Adrenal gland (tissue), 12 donors: Measurements from ENCODE around the gene MBP. TPM values are rescaled to one million over a fixed set of nuclear protein-coding genes. Genes with fewer than 3 reads are reported as not detected.

Source experiments
- DNase-seq, 7 donors: peaks; one replicate each; pipeline ENCODE4 v3.0.0-alpha.2; 2019 to 2020
- H3K27ac ChIP-seq, 5 donors: fragments of 200-600 bp; sonication (generic) in 4 of 5; 1 replicate in 3 of 5; 2 replicates in 2 of 5; pipeline versions ENCODE4 v1.5.1 to v1.8.0; 2016 to 2020; ENCODE audit warnings: mild to moderate bottlenecking in 1 of 5
- H3K27me3 ChIP-seq: fragments of 200-600 bp; 2 replicates; pipeline ENCODE4 v1.8.0; 2021
- H3K36me3 ChIP-seq, 2 donors: fragments of 200-600 bp; replicated peaks in 1 of 2; 1 replicate in 1 of 2; 2 replicates in 1 of 2; pipeline versions ENCODE4 v1.5.1 to v1.8.0; 2018 to 2022
- H3K4me1 ChIP-seq, 2 donors: fragments of 200-600 bp; replicated peaks in 1 of 2; 1 replicate in 1 of 2; 2 replicates in 1 of 2; pipeline versions ENCODE4 v1.5.1 to v1.8.0; 2018 to 2021
- H3K4me3 ChIP-seq, 4 donors: fragments of 200-600 bp; sonication (generic) in 3 of 4; one replicate each; pipeline ENCODE4 v1.5.1; 2016 to 2018
- H3K9me3 ChIP-seq, 3 donors: fragments of 200-600 bp; sonication (generic) in 1 of 3; replicated peaks in 1 of 3; 1 replicate in 2 of 3; 2 replicates in 1 of 3; pipeline versions ENCODE4 v1.5.1 to v1.8.0; 2016 to 2021
- CTCF ChIP-seq, 6 experiments: fragments of 450-650 bp in 4 of 6; fragments of 200-600 bp in 2 of 6; sonication (generic) in 1 of 6; IDR thresholded peaks; 1 replicate in 5 of 6; 2 replicates in 1 of 6; pipeline versions ENCODE4 v1.5.1 to v1.8.0; 2016 to 2021; ENCODE audit warnings: antibody characterized with exemption in 6 of 6, mild to moderate bottlenecking in 2 of 6, moderate library complexity in 1 of 6
- POLR2A ChIP-seq, 2 donors: fragments of 450-650 bp; IDR thresholded peaks; one replicate each; pipeline ENCODE4 v1.6.1; 2017; ENCODE audit warnings: antibody characterized with exemption in 2 of 2, mild to moderate bottlenecking in 2 of 2, moderate library complexity in 1 of 2
- WGBS, 4 donors: extraction: QIAGEN DNeasy Blood & Tissue Kit in 2 of 4; methylation state at CpG; one replicate each; pipeline versions ENCODE4 v1.1.5 to v1.1.7; 2013 to 2017; 5-methylcytosine and 5-hydroxymethylcytosine counted together
- intact Hi-C, 2 donors: fragments of 100-400 bp; cut with DNase I; formaldehyde crosslinking; loops; one replicate each; pipeline versions ENCODE4 v1.14.1 to v1.15.0; 2022 to 2023
- polyA plus RNA-seq, 3 donors: library from polyadenylated mRNA; stranded (reverse); fragments of 200-250 nt in 2 of 3; fragments of 350-450 nt in 1 of 3; fragmentation: Illumina TruSeq in 1 of 3; extraction: RNeasy Lipid Tissue Mini Kit (QIAGEN cat#74804) in 1 of 3; gene quantifications; one replicate each; pipeline ENCODE4 v1.2.3, GENCODE V29; 2013 to 2014
- total RNA-seq, 9 donors: library from RNA; depleted of rRNA in 4 of 9; stranded (reverse); fragments of >200 nt in 4 of 9; fragments of 120-200 nt in 1 of 9; fragmentation: NEBNext Ultra II Directional in 1 of 9; extraction: Animal tissue kit (Norgen Biotek cat#: 25700) in 1 of 9; gene quantifications; one replicate each; pipeline versions ENCODE4 v1.1.0 to v1.2.4, GENCODE V29; 2013 to 2023
- donor health status: healthy with polysubstance abuse.
- donor health status: Bipolar disorder and iron deficiency.
- donor health status: DM: yes; HTN: yes; CAD: no.
- donor health status: DM: no; HTN: no; CAD: no.
- donor health status: DM: no; HTN: no; CAD: no.
- donor health status: DM: yes; HTN: yes; CAD: no.

Gene MBP
- total and polyA plus RNA-seq, 12 donors: 1.8 to 23.7 (median 13.7) TPM

DNA sequence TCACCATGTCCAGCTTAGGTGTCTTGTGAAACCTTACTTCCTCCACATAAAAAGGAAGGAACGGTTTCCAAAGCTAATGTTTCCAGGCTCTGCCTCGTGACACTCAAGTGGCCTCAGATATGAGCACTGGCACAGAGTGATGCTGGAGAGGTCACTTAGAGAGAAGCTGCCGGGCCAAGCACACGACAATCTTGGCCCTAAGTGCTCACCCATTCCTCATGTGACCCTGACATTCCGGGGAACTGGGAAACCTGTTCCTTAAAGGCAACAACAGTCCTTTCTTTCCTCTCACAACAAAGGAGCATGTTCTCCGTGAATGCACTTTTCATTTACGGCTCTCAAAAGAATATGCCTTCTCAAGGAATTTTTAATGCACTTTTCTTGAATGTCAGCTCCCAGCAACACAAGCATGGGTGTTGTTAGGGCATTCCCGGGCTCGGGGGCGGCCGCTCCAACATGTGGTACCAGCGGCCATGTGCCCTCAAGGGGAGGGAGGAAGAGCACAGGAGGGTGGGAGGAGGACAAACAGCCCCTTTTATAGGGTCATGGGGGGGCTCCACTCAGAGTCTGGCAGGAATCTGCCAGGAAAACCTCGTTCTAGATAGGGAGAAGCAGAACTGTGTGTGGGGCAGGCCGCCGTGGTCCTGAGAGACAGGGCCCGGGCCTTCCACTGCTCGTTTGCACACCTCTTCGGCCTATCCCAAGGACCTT is 118.6 kb downstream of the MBP start:
- intact Hi-C loops: no loop called here

GRCh38 chr18:77012806-77013541 is 119.6 kb downstream of the MBP start:
- no peak for TF ChIP-seq POLR2A (IDR thresholded peaks at IDR 0.05)
- no peak for TF ChIP-seq CTCF (IDR thresholded peaks at IDR 0.05)
- no peaks in the 10 kb centered on the region for H3K36me3 ChIP-seq
- WGBS, 4 donors: 75 to 81% (median 78%) methylated on average over 6 of the region's 6 CpGs
- no peaks in the 10 kb centered on the region for H3K27me3 ChIP-seq
- peaks cover 0 to 15% of the 10 kb centered on the region in 2 donors for H3K4me1 ChIP-seq
- no peak overlapping the region for H3K4me3 ChIP-seq
- peak overlapping the region in 2 of 5 donors; percentile 78 to 83 for H3K27ac ChIP-seq
- DNase-seq: peak in 1 of 7 donors; percentile 0
- intact Hi-C loops: no loop called here
- H3K9me3 ChIP-seq: no peaks in the 10 kb centered on the region

More for the DNA sequence above, 118.6 kb downstream of the MBP start:
- H3K9me3 ChIP-seq: no peaks in the 10 kb centered on the region
- peak in 6 of 7 donors; percentile 38 to 77 (median 67) for DNase-seq
- H3K27ac ChIP-seq: peak overlapping the region in 3 of 5 donors; percentile 32 to 83 (median 78)
- TF ChIP-seq POLR2A (IDR thresholded peaks at IDR 0.05): no peak
- no peak for TF ChIP-seq CTCF (IDR thresholded peaks at IDR 0.05)
- H3K4me1 ChIP-seq: peaks cover 0 to 15% of the 10 kb centered on the region in 2 donors
- H3K4me3 ChIP-seq: no peak overlapping the region
- H3K36me3 ChIP-seq: no peaks in the 10 kb centered on the region
- H3K27me3 ChIP-seq: no peaks in the 10 kb centered on the region
- 53 to 65% (median 61%) methylated on average over 13 to 18 of the region's 18 CpGs for WGBS, 4 donors

DNA sequence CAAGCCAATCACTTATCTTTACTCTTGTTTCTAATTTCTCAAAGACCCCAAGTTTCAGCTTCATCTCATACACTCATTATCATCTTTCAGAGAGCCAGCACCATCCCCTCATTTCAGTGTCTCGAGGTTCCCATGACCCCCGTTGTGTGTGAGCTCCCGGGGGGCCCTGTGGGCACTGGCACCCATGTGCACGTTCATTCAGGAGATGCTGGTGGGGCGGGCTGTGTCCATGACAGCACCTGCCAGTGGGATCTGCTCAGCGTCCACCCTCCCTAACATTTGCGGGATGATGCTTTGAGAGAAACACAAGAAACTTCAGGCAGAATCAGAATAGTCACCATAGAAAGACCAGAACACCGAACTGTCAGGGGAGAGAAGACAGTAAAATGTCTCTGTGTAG is 120.5 kb downstream of the MBP start:
- Histone ChIP-seq H3K36me3 (no peaks in the 10 kb centered on the region), H3K4me3 (no peak overlapping the region), H3K4me1 (peaks cover 0 to 15% of the 10 kb centered on the region in 2 donors), H3K27ac (no peak overlapping the region), H3K27me3 (no peaks in the 10 kb centered on the region), H3K9me3 (no peaks in the 10 kb centered on the region)
- peak in 1 of 7 donors; percentile 21 for DNase-seq
- intact Hi-C loops: no loop called here
- 74 to 91% (median 78%) methylated on average over 8 of the region's 8 CpGs for WGBS, 4 donors
- no peak for TF ChIP-seq POLR2A (IDR thresholded peaks at IDR 0.05)
- TF ChIP-seq CTCF (IDR thresholded peaks at IDR 0.05): no peak

- H3K27ac ChIP-seq: no peak overlapping the region
- peaks cover 0 to 17% of the 10 kb centered on the region in 2 donors for H3K4me1 ChIP-seq
- intact Hi-C loops: loop anchor here in 1 of 2 donors (10.0 kb wide), 1 partner anchor 195 kb away; no protein-coding TSS in a partner anchor
- WGBS, 4 donors: 78 to 89% (median 84%) methylated on average over 11 to 19 of the region's 19 CpGs
- DNase-seq: peak in 1 of 7 donors; percentile 39
- H3K9me3 ChIP-seq: no peaks in the 10 kb centered on the region
- H3K36me3 ChIP-seq: no peaks in the 10 kb centered on the region
- no peak overlapping the region for H3K4me3 ChIP-seq
- no peaks in the 10 kb centered on the region for H3K27me3 ChIP-seq
- TF ChIP-seq POLR2A (IDR thresholded peaks at IDR 0.05): no peak
- TF ChIP-seq CTCF (IDR thresholded peaks at IDR 0.05): no peak
Observed at GRCh38 chr18:77009675-77010074, 122.9 kb downstream of the MBP start.
